OCI-LY7 (cell line): ENCODE results near the gene FEZF2. TPM values are rescaled to one million over a fixed set of nuclear protein-coding genes. Genes with fewer than 3 reads are reported as not detected.

Source experiments
- BruUV-seq: library from RNA; stranded (reverse); fragments of 400-500 nt; replicated peaks from 2 replicates; lab custom pipeline; 2021; lab: Mats Ljungman, UMichigan
- CTCF ChIA-PET: fragments of 300-600 bp; sonication (Branson Sonifier 250); formaldehyde crosslinking; loops from one replicate; lab custom pipeline; 2022; ENCODE audit warnings: antibody characterized with exemption; ENCODE audit not compliant: unreplicated experiment; lab: Charles Lee
- POLR2A ChIA-PET: fragments of 300-600 bp; sonication (Branson Sonifier 250); formaldehyde crosslinking; loops from one replicate; lab custom pipeline; 2022; ENCODE audit warnings: antibody characterized with exemption; lab: Charles Lee
- DNase-seq: peaks from one replicate; pipeline ENCODE4 v3.0.0-alpha.2; 2015; ENCODE audit warnings: low spot score
- H2AFZ ChIP-seq: fragments of 200-600 bp; sonication (generic), shearing (Covaris generic); 2 replicates; pipeline ENCODE4 v1.6.1; 2014; ENCODE audit warnings: mild to moderate bottlenecking, antibody characterized with exemption, low read length, moderate library complexity
- H3K27ac ChIP-seq: fragments of 200-600 bp; sonication (generic); 2 replicates; pipeline ENCODE4 v1.5.1; 2014; ENCODE audit warnings: mixed run types, low read depth, mild to moderate bottlenecking, moderate library complexity, low read length, inconsistent platforms; ENCODE audit not compliant: poor library complexity, severe bottlenecking
- H3K36me3 ChIP-seq: fragments of 200-600 bp; sonication (generic); 2 replicates; pipeline ENCODE4 v1.6.1; 2014; ENCODE audit warnings: mild to moderate bottlenecking, antibody characterized with exemption, low read length, moderate library complexity, mixed read lengths; ENCODE audit not compliant: insufficient read depth
- H3K4me1 ChIP-seq: fragments of 200-600 bp; sonication (generic); 2 replicates; pipeline ENCODE4 v1.5.1; 2014; ENCODE audit warnings: mild to moderate bottlenecking, low read length; ENCODE audit not compliant: insufficient read depth, poor library complexity, severe bottlenecking
- H3K4me2 ChIP-seq: fragments of 200-600 bp; sonication (generic); 2 replicates; pipeline ENCODE4 v1.6.1; 2014; ENCODE audit warnings: mild to moderate bottlenecking, low read length
- H3K4me3 ChIP-seq: fragments of 200-600 bp; sonication (generic); 2 replicates; pipeline ENCODE4 v1.5.1; 2014; ENCODE audit warnings: mild to moderate bottlenecking, low read depth, low read length; ENCODE audit not compliant: poor library complexity, severe bottlenecking
- H3K79me2 ChIP-seq: fragments of 200-600 bp; sonication (generic); 2 replicates; pipeline ENCODE4 v1.6.1; 2016; ENCODE audit warnings: low read depth, mild to moderate bottlenecking, low read length, moderate library complexity, mixed read lengths; ENCODE audit not compliant: insufficient read depth
- H3K9me2 ChIP-seq: fragments of 200-600 bp; sonication (generic); 2 replicates; pipeline ENCODE4 v1.6.1; 2016; ENCODE audit warnings: mild to moderate bottlenecking, low read length, mixed read lengths; ENCODE audit not compliant: insufficient read depth
- H3K9me3 ChIP-seq: fragments of 200-600 bp; sonication (generic); 2 replicates; pipeline ENCODE4 v1.6.1; 2014; ENCODE audit warnings: mild to moderate bottlenecking, mixed run types, low read length, mixed read lengths
- H4K20me1 ChIP-seq: fragments of 200-600 bp; sonication (generic); 2 replicates; pipeline ENCODE4 v1.6.1; 2014; ENCODE audit warnings: mild to moderate bottlenecking, antibody characterized with exemption, low read length, moderate library complexity, mixed read lengths; ENCODE audit not compliant: insufficient read depth
- CTCF ChIP-seq: fragments of 200-600 bp; sonication (generic); conservative IDR thresholded peaks from 2 replicates; pipeline ENCODE4 v1.5.1; 2014; ENCODE audit warnings: mild to moderate bottlenecking, antibody characterized with exemption, low read length, moderate library complexity, mixed read lengths
- EZH2phosphoT487 ChIP-seq: fragments of 200-600 bp; sonication (generic); IDR thresholded peaks from 2 replicates; pipeline ENCODE4 v1.6.1; 2018; ENCODE audit warnings: low read depth, borderline replicate concordance, mild to moderate bottlenecking, mixed run types, antibody characterized with exemption, low read length, moderate library complexity, mixed read lengths
- intact Hi-C: fragments of 100-400 bp; cut with micrococcal nuclease; formaldehyde crosslinking; loops from one replicate; pipeline ENCODE4 v1.10.0; 2022; ENCODE audit not compliant: unreplicated experiment
- total RNA-seq, 2 experiments: library from RNA; depleted of rRNA in 1 of 2; stranded (reverse); fragments of >200 nt in 1 of 2; shearing (Covaris generic) in 1 of 2; gene quantifications; 2 replicates each; pipeline ENCODE4 v1.2.3, GENCODE V29; 2014 to 2022

Gene FEZF2
- total RNA-seq, 2 experiments from 2014 or later: not detected

DNA sequence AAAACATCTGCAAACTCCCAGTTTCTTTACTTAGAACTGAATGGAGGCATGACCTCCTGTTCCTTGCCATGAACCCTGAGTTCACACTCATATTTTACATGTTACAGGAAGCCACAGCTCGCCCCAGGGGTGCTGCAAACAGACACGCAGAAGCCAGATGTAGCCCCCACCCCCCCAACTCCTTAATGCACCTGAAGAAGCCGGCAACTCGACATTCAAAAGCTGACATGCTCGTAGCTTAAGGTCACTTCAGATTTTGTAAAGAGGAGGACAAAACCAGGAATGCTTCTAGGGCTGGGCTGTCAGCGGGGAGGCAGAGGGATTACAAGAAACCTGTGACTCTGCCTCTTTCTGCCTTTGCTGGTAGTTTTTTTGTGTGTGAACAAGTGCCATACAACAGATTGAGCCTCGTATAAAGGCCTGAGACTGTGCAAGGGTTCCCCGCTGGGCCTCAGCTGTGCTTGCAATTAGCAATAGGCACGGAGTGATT lies 42.0 kb upstream of the FEZF2 start:
- Histone ChIP-seq H3K4me2 (no peak overlapping the region), H3K36me3 (no peaks in the 10 kb centered on the region), H3K4me3 (no peak overlapping the region), H2AFZ (no peak overlapping the region), H3K79me2 (no peaks in the 10 kb centered on the region), H3K9me3 (no peaks in the 10 kb centered on the region), H3K4me1 (no peaks in the 10 kb centered on the region), H4K20me1 (no peaks in the 10 kb centered on the region), H3K9me2 (no peaks in the 10 kb centered on the region), H3K27ac (no peak overlapping the region)
- intact Hi-C loops: no loop called here
- DNase-seq: no peak
- TF ChIP-seq EZH2phosphoT487: no peak
- TF ChIP-seq CTCF: no peak
- POLR2A ChIA-PET: no interaction called here
- BruUV-seq: no TSS peak
- CTCF ChIA-PET: no interaction called here

- H3K36me3 ChIP-seq: no peaks in the 10 kb centered on the region
- H2AFZ ChIP-seq: no peak overlapping the region
- H3K4me3 ChIP-seq: no peak overlapping the region
- no peak overlapping the region for H3K4me2 ChIP-seq
- no peak for DNase-seq
- no TSS peak for BruUV-seq
- H4K20me1 ChIP-seq: no peaks in the 10 kb centered on the region
- H3K27ac ChIP-seq: no peak overlapping the region
- no peaks in the 10 kb centered on the region for H3K79me2 ChIP-seq
- no peaks in the 10 kb centered on the region for H3K9me3 ChIP-seq
- no peaks in the 10 kb centered on the region for H3K9me2 ChIP-seq
- POLR2A ChIA-PET: no interaction called here
- CTCF ChIA-PET: no interaction called here
- TF ChIP-seq CTCF (no peak), EZH2phosphoT487 (no peak)
- no peaks in the 10 kb centered on the region for H3K4me1 ChIP-seq
- intact Hi-C loops: no loop called here
Measured at GRCh38 chr3:62414786-62415185, 41.4 kb upstream of the FEZF2 start.

DNA sequence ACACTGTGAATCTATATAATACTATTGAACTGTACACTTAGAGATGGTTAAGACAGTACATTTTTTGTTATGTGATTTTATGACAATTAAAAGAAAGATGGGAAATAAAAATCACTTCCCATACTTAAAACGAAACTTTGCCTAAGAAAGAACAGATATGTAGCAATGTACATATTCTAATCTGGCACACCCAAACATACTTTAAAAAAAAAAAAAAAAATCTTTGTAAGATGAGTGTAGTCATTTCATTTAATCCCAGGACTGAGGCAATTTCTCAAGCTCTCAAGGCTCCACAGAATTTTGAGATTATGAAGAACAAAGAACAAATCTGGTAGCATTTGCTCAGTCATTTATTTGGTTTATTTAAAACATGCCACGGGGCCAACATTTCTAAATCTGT lies 40.3 kb upstream of the FEZF2 start:
- no TSS peak for BruUV-seq

More for the DNA sequence above, 40.3 kb upstream of the FEZF2 start:
- ChIA-PET CTCF (no interaction called here), POLR2A (no interaction called here)
- no peak overlapping the region for H3K4me3 ChIP-seq
- H4K20me1 ChIP-seq: no peaks in the 10 kb centered on the region
- H3K36me3 ChIP-seq: no peaks in the 10 kb centered on the region
- no peak overlapping the region for H3K4me2 ChIP-seq
- no peaks in the 10 kb centered on the region for H3K9me2 ChIP-seq
- no peaks in the 10 kb centered on the region for H3K9me3 ChIP-seq
- TF ChIP-seq EZH2phosphoT487: no peak
- no peak for TF ChIP-seq CTCF
- DNase-seq: no peak
- no peaks in the 10 kb centered on the region for H3K4me1 ChIP-seq
- intact Hi-C loops: no loop called here
- H2AFZ ChIP-seq: no peak overlapping the region
- H3K27ac ChIP-seq: no peak overlapping the region
- H3K79me2 ChIP-seq: no peaks in the 10 kb centered on the region
